Skeletal muscle tissue (tissue), 4 donors: Measurements from ENCODE around the gene KLHL29. TPM values are rescaled to one million over a fixed set of nuclear protein-coding genes. Genes with fewer than 3 reads are reported as not detected.

Experiments used
- H3K27ac ChIP-seq: one replicate; pipeline ENCODE4 v1.7.0; 2013; ENCODE audit warnings: mild to moderate bottlenecking, low read depth, low read length, inconsistent platforms
- H3K27me3 ChIP-seq, 3 donors: one replicate each; pipeline ENCODE4 v1.7.0; 2013; ENCODE audit warnings: low read length in 3 of 3; ENCODE audit not compliant: control insufficient read depth in 3 of 3, insufficient read depth in 3 of 3
- H3K36me3 ChIP-seq, 3 donors: one replicate each; pipeline ENCODE4 v1.7.0; 2013; ENCODE audit warnings: low read length in 3 of 3; ENCODE audit not compliant: control insufficient read depth in 3 of 3, insufficient read depth in 3 of 3
- H3K4me1 ChIP-seq, 3 donors: one replicate each; pipeline ENCODE4 v1.7.0; 2013; ENCODE audit warnings: low read length in 3 of 3, mild to moderate bottlenecking in 3 of 3; ENCODE audit not compliant: control insufficient read depth in 3 of 3, insufficient read depth in 3 of 3
- H3K4me3 ChIP-seq, 3 donors: one replicate each; pipeline ENCODE4 v1.7.0; 2013; ENCODE audit warnings: low read length in 3 of 3
- H3K9ac ChIP-seq, 3 donors: one replicate each; pipeline ENCODE4 v1.7.0; 2013; ENCODE audit warnings: low read length in 3 of 3, mild to moderate bottlenecking in 3 of 3, moderate library complexity in 2 of 3, low read depth in 1 of 3
- H3K9me3 ChIP-seq, 3 donors: one replicate each; pipeline ENCODE4 v1.7.0; 2013; ENCODE audit warnings: low read length in 3 of 3; ENCODE audit not compliant: control insufficient read depth in 3 of 3
- total RNA-seq: library from RNA; depleted of rRNA; stranded (reverse); fragments of >200 nt; gene quantifications from one replicate; pipeline ENCODE4 v1.2.3, GENCODE V29; 2014
- donor health status: Osteomylitis.

Gene KLHL29
- total RNA-seq, 1 donor from 2014 or later = 3.7 TPM

DNA sequence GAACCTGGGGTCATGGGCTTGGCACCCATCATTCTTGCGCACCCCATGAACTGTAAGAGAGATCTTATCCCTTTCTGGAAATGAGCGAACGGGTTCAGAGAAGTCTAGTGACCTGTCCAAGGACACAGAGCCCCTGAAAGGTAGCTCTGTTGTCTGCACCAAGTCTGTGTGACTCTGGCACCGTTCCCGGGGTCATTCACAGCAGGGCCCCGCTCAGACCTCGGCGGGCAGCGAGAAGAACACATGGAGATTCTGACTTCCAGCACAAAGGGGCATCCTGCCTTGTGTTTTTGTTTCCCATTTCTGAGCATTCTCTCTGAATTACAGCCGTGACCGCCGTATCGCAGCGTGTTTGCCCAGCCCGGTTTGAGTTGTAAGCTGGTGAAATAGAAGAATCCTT is 231.7 kb downstream of the KLHL29 start:
- H3K9ac ChIP-seq = peak overlapping the region in 2 of 3 donors; percentile 74 to 77
- H3K4me3 ChIP-seq = no peak overlapping the region
- no peaks in the 10 kb centered on the region for H3K9me3 ChIP-seq
- H3K36me3 ChIP-seq = no peaks in the 10 kb centered on the region
- H3K27me3 ChIP-seq = no peaks in the 10 kb centered on the region
- H3K4me1 ChIP-seq = peaks cover 25 to 36% (median 26%) of the 10 kb centered on the region in 3 donors
- peak overlapping the region; percentile 84 for H3K27ac ChIP-seq

DNA sequence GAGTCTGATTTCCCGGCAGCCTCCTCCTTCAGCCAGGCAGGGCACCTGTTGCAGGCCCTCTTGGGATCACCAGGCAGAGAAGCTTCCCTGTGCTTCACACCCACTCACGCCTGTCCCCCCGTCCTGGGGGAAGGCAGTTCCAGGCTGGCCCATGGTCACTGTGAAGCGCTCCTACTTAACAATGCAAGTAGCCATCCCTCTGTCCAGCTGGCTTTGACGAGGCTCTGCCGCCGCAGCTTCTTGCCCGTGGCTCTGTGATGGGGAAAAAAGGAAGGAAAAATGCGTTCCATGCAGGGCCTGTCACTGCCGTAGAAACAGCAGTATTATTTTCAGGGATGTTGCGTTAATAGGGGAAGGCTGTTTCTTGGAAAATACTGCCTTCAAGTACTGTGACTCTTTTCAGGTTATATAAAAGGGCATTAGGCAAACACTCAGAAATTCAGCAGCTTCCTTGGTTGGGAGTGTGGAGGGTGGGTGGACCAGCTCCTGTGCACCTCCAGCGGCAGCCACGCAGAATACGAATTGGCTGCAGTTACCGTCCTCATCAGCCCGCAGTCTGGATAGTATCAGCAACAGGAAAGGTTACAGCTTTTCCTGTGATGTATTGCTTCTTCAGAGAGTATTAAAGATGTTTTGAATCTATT is 232.3 kb downstream of the KLHL29 start:
- Histone ChIP-seq H3K27ac (peak overlapping the region; percentile 84), H3K36me3 (no peaks in the 10 kb centered on the region), H3K4me3 (peak overlapping the region; percentile 49 to 66 (median 57)), H3K9me3 (no peaks in the 10 kb centered on the region), H3K9ac (peak overlapping the region; percentile 51 to 77 (median 74)), H3K4me1 (peaks cover 25 to 36% (median 26%) of the 10 kb centered on the region in 3 donors), H3K27me3 (no peaks in the 10 kb centered on the region)

DNA sequence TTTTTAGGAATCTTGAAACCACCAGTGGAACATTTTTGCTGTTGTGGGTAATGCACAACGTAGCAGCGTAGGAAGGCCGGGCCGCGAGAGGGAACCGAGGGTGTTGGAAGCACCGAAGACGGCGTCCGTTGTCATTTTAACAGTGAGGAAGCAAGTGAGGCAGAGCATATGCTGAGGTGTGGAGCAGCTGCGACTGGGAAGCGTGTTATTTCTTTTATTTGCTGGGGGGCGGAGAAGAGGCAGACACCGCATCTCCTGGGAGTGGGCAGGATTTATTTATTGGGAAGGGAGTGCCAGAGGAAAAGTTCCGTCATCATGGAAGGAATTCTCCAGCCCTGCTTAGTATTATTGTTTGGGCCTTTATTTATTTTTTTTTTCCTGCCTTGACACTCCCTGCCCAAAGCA is 232.8 kb downstream of the KLHL29 start:
- Histone ChIP-seq H3K36me3 (no peaks in the 10 kb centered on the region), H3K9me3 (no peaks in the 10 kb centered on the region), H3K4me1 (peaks cover 25 to 36% (median 26%) of the 10 kb centered on the region in 3 donors), H3K4me3 (peak overlapping the region in 2 of 3 donors; percentile 1 to 28), H3K27ac (peak overlapping the region; percentile 84), H3K27me3 (no peaks in the 10 kb centered on the region), H3K9ac (peak overlapping the region in 2 of 3 donors; percentile 61 to 77)

DNA sequence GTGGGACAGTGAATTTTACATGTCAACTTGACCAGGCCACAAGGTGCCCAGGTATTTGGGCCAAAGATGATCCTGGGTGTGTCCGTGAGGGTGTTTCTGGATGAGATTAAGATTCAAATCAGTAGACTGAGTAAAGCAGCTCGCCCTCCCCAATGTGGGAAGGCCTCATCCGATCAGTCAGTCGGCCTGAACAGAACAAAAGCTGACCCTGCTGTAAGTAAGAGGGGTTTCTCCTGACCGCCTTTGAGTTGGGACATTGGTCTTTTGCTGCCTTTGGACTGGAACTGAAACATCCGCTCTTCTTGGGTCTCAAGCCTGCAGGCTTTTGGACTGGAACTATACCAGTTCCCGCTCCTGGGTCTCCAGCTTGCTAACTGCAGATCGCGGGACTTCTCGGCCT is 233.3 kb downstream of the KLHL29 start:
- H3K4me3 ChIP-seq = no peak overlapping the region
- H3K36me3 ChIP-seq = no peaks in the 10 kb centered on the region
- no peak overlapping the region for H3K9ac ChIP-seq
- peak overlapping the region; percentile 84 for H3K27ac ChIP-seq
- peaks cover 25 to 36% (median 26%) of the 10 kb centered on the region in 3 donors for H3K4me1 ChIP-seq
- H3K27me3 ChIP-seq = no peaks in the 10 kb centered on the region
- H3K9me3 ChIP-seq = no peaks in the 10 kb centered on the region

DNA sequence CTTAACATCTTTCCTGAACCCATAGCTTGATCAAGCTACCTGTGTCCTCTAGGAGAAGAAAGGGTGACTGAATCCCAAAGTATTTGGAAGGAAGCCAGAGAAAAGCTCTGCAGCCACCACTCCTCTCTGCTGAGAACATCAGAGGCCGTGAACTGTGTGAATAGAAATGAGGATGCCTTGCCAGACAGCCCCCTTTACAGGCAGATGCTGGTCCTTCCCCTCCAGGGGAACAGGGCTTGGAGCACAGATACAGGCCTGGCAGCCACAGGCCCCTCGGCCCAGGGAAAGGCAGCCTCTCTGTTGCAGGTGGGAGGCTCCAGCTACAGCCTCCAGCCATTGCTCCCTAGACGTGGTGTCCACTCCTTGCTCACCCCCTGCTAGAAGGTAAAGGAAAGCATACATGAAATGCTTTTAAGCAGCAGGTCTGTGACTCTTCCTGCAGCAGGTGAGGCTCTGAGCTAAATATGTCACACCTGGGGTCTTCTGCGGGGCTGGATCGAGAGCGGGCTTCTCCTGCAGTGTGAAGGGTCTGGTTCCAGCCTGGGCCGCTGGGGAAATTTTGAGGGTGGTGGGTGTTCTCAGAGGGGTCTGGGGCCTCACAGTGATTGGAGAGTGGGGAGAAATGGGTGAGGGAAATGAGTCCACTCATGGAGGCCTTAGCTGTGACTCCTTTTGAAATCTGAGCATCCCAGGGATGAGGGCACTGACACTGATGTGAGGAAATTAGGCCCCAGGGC is 234.0 kb downstream of the KLHL29 start:
- H3K4me3 ChIP-seq = no peak overlapping the region
- H3K9ac ChIP-seq = no peak overlapping the region
- H3K9me3 ChIP-seq = no peaks in the 10 kb centered on the region
- H3K36me3 ChIP-seq = no peaks in the 10 kb centered on the region
- H3K4me1 ChIP-seq = peaks cover 25 to 38% (median 26%) of the 10 kb centered on the region in 3 donors
- no peaks in the 10 kb centered on the region for H3K27me3 ChIP-seq
- no peak overlapping the region for H3K27ac ChIP-seq

DNA sequence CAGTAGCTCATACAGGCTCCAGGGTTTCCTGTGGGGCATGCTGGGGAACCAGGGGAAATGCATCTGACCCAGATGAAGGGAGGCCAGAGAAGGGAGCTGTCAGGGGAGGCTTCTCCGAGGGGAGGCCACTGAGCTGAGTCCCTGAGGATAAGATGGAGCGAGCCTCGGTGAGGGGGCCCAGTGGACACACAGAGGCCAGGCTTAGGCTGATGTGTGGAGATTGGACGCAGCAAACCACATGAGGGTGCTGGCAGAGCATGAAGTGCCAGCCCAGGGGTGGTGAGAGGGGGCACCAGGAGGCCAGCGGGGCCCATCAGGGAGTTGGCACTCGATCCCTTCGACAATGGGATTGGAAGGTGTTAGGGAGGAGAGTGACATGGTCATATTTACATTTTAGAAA is 235.0 kb downstream of the KLHL29 start:
- Histone ChIP-seq H3K27me3 (no peaks in the 10 kb centered on the region), H3K27ac (no peak overlapping the region), H3K9me3 (peaks cover 0 to 5% (median 2%) of the 10 kb centered on the region in 3 donors), H3K36me3 (no peaks in the 10 kb centered on the region), H3K4me1 (peaks cover 25 to 40% (median 34%) of the 10 kb centered on the region in 3 donors), H3K9ac (no peak overlapping the region), H3K4me3 (no peak overlapping the region)

DNA sequence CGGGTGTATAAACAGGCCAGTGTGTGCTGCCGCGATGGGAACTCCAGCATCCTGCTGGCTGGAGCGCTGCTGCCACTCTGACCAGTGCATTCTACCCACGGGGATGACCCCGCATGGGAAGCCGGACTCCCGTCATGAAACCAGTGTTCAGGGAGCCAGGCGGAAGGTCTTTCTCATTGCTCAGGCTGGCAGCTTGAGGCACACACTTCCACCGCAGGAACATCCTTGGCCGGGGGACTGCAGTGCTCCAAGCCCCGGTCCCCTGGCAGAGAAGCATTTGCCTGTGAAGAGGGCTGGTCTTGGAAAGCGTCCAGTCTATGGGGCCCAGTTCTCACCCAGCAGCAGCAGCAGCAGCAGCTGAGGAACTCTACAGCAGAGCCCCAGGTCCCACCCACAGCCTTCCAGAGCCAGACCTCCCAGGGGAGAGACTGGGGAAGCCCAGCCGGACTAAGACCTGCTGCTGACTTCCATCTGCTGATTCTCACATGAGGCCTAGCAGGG is 235.9 kb downstream of the KLHL29 start:
- Histone ChIP-seq H3K27me3 (no peaks in the 10 kb centered on the region), H3K4me1 (peaks cover 25 to 42% (median 36%) of the 10 kb centered on the region in 3 donors), H3K27ac (no peak overlapping the region)

DNA sequence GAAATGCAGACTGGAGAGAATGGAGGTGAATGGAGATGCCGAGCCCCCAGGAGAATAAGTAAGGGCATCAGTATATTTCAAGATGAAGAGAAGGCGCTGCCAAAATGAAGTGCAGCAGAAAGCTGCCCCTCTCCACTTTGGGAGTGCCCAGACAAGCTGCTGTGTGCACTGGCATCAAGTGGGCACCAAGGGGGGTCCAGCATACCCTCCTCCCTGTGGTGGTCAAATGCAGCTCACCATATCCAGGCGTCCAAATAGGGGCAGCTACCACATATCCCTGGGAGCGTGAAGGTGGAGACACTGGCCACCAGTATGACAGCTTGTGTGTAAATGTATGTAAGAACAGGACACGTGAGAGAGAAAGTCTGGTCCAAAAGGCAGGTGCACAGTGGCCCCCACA is 236.6 kb downstream of the KLHL29 start:
- Histone ChIP-seq H3K4me1 (peaks cover 24 to 41% (median 34%) of the 10 kb centered on the region in 3 donors), H3K27ac (no peak overlapping the region), H3K9ac (no peak overlapping the region), H3K9me3 (peaks cover 0 to 5% (median 2%) of the 10 kb centered on the region in 3 donors), H3K4me3 (no peak overlapping the region), H3K27me3 (no peaks in the 10 kb centered on the region), H3K36me3 (no peaks in the 10 kb centered on the region)

More for the DNA sequence above, 235.9 kb downstream of the KLHL29 start:
- Histone ChIP-seq H3K9ac (peak overlapping the region in 1 of 3 donors; percentile 54), H3K9me3 (peaks cover 0 to 5% (median 2%) of the 10 kb centered on the region in 3 donors), H3K4me3 (peak overlapping the region in 1 of 3 donors; percentile 13), H3K36me3 (no peaks in the 10 kb centered on the region)

DNA sequence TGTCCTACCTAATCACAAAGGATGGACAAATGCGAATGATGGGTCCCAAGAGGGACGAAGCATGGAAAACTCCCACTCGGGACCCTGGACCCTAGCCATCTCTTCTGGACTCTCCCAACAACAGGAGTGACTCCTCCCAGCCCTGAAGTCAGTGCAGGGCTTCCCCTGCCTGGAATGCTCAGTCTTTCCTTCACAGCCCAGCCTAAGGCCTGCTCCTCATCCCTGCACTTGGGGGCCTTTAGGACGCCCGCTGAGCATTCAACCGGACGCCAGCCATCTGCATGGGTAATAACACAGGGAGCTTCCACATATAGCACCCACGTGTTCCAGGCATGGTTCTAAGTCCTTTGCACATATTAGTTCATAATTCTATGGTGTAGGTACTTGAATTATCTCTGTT is 237.5 kb downstream of the KLHL29 start:
- peaks cover 15 to 33% (median 26%) of the 10 kb centered on the region in 3 donors for H3K4me1 ChIP-seq

More for the DNA sequence above, 237.5 kb downstream of the KLHL29 start:
- no peak overlapping the region for H3K9ac ChIP-seq
- H3K27ac ChIP-seq = no peak overlapping the region
- no peak overlapping the region for H3K4me3 ChIP-seq
- H3K9me3 ChIP-seq = peaks cover 0 to 5% (median 2%) of the 10 kb centered on the region in 3 donors
- H3K36me3 ChIP-seq = no peaks in the 10 kb centered on the region
- H3K27me3 ChIP-seq = no peaks in the 10 kb centered on the region
